HFFc6 (cell line): ENCODE data around the gene BOLA3. TPM values are rescaled to one million over a fixed set of nuclear protein-coding genes. Genes with fewer than 3 reads are reported as not detected.
A peak's percentile ranks its signal among the peaks of the same experiment; 100 is the strongest.

Experiments
- DNase-seq: peaks from one replicate; pipeline ENCODE4 v3.0.0-alpha.2; 2018
- H3K27ac Mint-ChIP-seq: 2 replicates; pipeline ENCODE4 v1.8.0; 2020; ENCODE audit warnings: mild to moderate bottlenecking, mixed read lengths
- H3K27me3 Mint-ChIP-seq: 2 replicates; pipeline ENCODE4 v1.8.0; 2021; ENCODE audit warnings: mild to moderate bottlenecking, moderate library complexity, mixed read lengths; ENCODE audit not compliant: insufficient read depth
- H3K36me3 Mint-ChIP-seq: 2 replicates; pipeline ENCODE4 v1.8.0; 2021; ENCODE audit warnings: low read depth, mixed read lengths
- H3K4me1 Mint-ChIP-seq: 2 replicates; pipeline ENCODE4 v1.8.0; 2020; ENCODE audit warnings: low read depth, mixed read lengths
- H3K4me3 Mint-ChIP-seq: 2 replicates; pipeline ENCODE4 v1.8.0; 2020; ENCODE audit warnings: mild to moderate bottlenecking, moderate library complexity, mixed read lengths
- H3K9me3 Mint-ChIP-seq: 2 replicates; pipeline ENCODE4 v1.8.0; 2020; ENCODE audit warnings: mild to moderate bottlenecking, mixed read lengths
- CTCF ChIP-seq: fragments of 200-600 bp; sonication (generic); IDR thresholded peaks from 2 replicates; pipeline ENCODE4 v1.5.0; 2021; ENCODE audit warnings: antibody characterized with exemption, mild to moderate bottlenecking
- total RNA-seq, 6 experiments: library from RNA; stranded (reverse); fragmentation: NEBNext Ultra II Directional; extraction: Animal tissue kit (Norgen Biotek cat#: 25700); gene quantifications; 2 replicates in 1 of 6; 3 replicates in 5 of 6; pipeline ENCODE4 v1.2.3, GENCODE V29; 2021

BOLA3 gene
- total RNA-seq, 6 experiments from 2014 or later, result 71.6 to 92.5 (median 80.8) TPM

GRCh38 chr2:74107071-74107470 lies 40.6 kb downstream of the BOLA3 start:
- DNase-seq, result no peak
- Mint-ChIP-seq H3K27ac (no peak overlapping the region), H3K9me3 (no peaks in the 10 kb centered on the region), H3K36me3 (no peaks in the 10 kb centered on the region), H3K4me1 (no peaks in the 10 kb centered on the region), H3K4me3 (no peak overlapping the region), H3K27me3 (peaks cover 3% of the 10 kb centered on the region)
- no peak for TF ChIP-seq CTCF

GRCh38 chr2:74105413-74105812 lies 42.3 kb downstream of the BOLA3 start:
- H3K27me3 Mint-ChIP-seq, result no peaks in the 10 kb centered on the region; the same call in 1 of the 2 replicates
- DNase-seq, result no peak
- no peaks in the 10 kb centered on the region for H3K4me1 Mint-ChIP-seq
- peaks cover 5% of the 10 kb centered on the region for H3K36me3 Mint-ChIP-seq
- no peak overlapping the region for H3K27ac Mint-ChIP-seq
- H3K9me3 Mint-ChIP-seq, result no peaks in the 10 kb centered on the region
- no peak overlapping the region for H3K4me3 Mint-ChIP-seq
- no peak for TF ChIP-seq CTCF

GRCh38 chr2:74104839-74105238 lies 42.9 kb downstream of the BOLA3 start:
- H3K4me1 Mint-ChIP-seq, result no peaks in the 10 kb centered on the region
- H3K27me3 Mint-ChIP-seq, result no peaks in the 10 kb centered on the region; the same call in 1 of the 2 replicates
- TF ChIP-seq CTCF, result peak; percentile 56
- H3K9me3 Mint-ChIP-seq, result no peaks in the 10 kb centered on the region
- no peak overlapping the region for H3K4me3 Mint-ChIP-seq
- no peak overlapping the region for H3K27ac Mint-ChIP-seq
- DNase-seq, result no peak
- H3K36me3 Mint-ChIP-seq, result peaks cover 6% of the 10 kb centered on the region

GRCh38 chr2:74103763-74104162 lies 43.9 kb downstream of the BOLA3 start:
- no peak for TF ChIP-seq CTCF
- Mint-ChIP-seq H3K36me3 (peaks cover 6% of the 10 kb centered on the region), H3K9me3 (no peaks in the 10 kb centered on the region), H3K4me1 (no peaks in the 10 kb centered on the region), H3K27ac (no peak overlapping the region), H3K4me3 (no peak overlapping the region), H3K27me3 (no peaks in the 10 kb centered on the region; the same call in 1 of the 2 replicates)
- no peak for DNase-seq

- Mint-ChIP-seq H3K36me3 (peaks cover 6% of the 10 kb centered on the region), H3K27ac (no peak overlapping the region), H3K27me3 (peaks cover 3% of the 10 kb centered on the region), H3K9me3 (no peaks in the 10 kb centered on the region), H3K4me1 (no peaks in the 10 kb centered on the region), H3K4me3 (no peak overlapping the region)
- DNase-seq, result no peak
- no peak for TF ChIP-seq CTCF
Observed at GRCh38 chr2:74102516-74102915, 45.2 kb downstream of the BOLA3 start.
